HG02852 (cell line): ENCODE data around the gene CDH8.

ENCODE experiments used
- ATAC-seq: cut with Tn5 transposase; IDR thresholded peaks from one replicate; pipeline ENCODE4 v1.9.1; 2021; ENCODE audit warnings: mild to moderate bottlenecking, moderate library complexity; ENCODE audit not compliant: unreplicated experiment

Gene CDH8

GRCh38 chr16:62034231-62035114, 1.8 kb downstream of the CDH8 start:
- ATAC-seq, result no peak

GRCh38 chr16:62033065-62033464, 3.2 kb downstream of the CDH8 start:
- ATAC-seq, result no peak

- no peak for ATAC-seq
These were observed 6.3 kb downstream of the CDH8 start for GRCh38 chr16:62029947-62030346.

GRCh38 chr16:62022688-62023087, 13.6 kb downstream of the CDH8 start:
- ATAC-seq, result no peak

- ATAC-seq, result no peak
These were observed 15.1 kb downstream of the CDH8 start for GRCh38 chr16:62021161-62021581.

GRCh38 chr16:62020681-62021080, 15.6 kb downstream of the CDH8 start:
- no peak for ATAC-seq

GRCh38 chr16:62019851-62020250, 16.4 kb downstream of the CDH8 start:
- ATAC-seq, result no peak

- no peak for ATAC-seq
These were observed 17.8 kb downstream of the CDH8 start for GRCh38 chr16:62018301-62019060.

GRCh38 chr16:62014319-62014923, 21.8 kb downstream of the CDH8 start:
- no peak for ATAC-seq

GRCh38 chr16:62010186-62010585, 26.1 kb downstream of the CDH8 start:
- ATAC-seq, result no peak

- ATAC-seq, result no peak
These were observed 37.8 kb downstream of the CDH8 start for GRCh38 chr16:61998460-61998859.

GRCh38 chr16:61993108-61993507, 43.1 kb downstream of the CDH8 start:
- ATAC-seq, result no peak

GRCh38 chr16:61987474-61988012, 48.7 kb downstream of the CDH8 start:
- ATAC-seq, result no peak

- no peak for ATAC-seq
These were observed 67.2 kb downstream of the CDH8 start for GRCh38 chr16:61969077-61969382.

- ATAC-seq, result no peak
These were observed 67.8 kb downstream of the CDH8 start for GRCh38 chr16:61968242-61969076.

GRCh38 chr16:61957075-61957855, 79.0 kb downstream of the CDH8 start:
- no peak for ATAC-seq

- no peak for ATAC-seq
These were observed 83.4 kb downstream of the CDH8 start for GRCh38 chr16:61952841-61953240.

- ATAC-seq, result no peak
These were observed 87.8 kb downstream of the CDH8 start for GRCh38 chr16:61948414-61948813.

GRCh38 chr16:61946019-61946418, 90.2 kb downstream of the CDH8 start:
- ATAC-seq, result no peak

GRCh38 chr16:61945511-61945910, 90.7 kb downstream of the CDH8 start:
- ATAC-seq, result no peak
